GM12878 (cell line): ENCODE results near the gene FERMT3.

Experiments
- CBX5 ChIP-seq: sonication (generic); IDR thresholded peaks from 2 replicates; pipeline ENCODE4 v1.6.1; 2016; ENCODE audit warnings: low read depth, moderate library complexity, mild to moderate bottlenecking, inconsistent platforms
- E2F8 ChIP-seq: fragments of 450-650 bp; IDR thresholded peaks from 2 replicates; pipeline ENCODE4 v1.6.1; 2018; ENCODE audit warnings: mild to moderate bottlenecking, low read depth, moderate library complexity; ENCODE audit not compliant: partially characterized antibody
- EP300 ChIP-seq, 2 experiments: fragments of 150-350 bp in 1 of 2; IDR thresholded peaks; 2 replicates each; pipeline ENCODE4 v1.6.1; 2011 to 2012; ENCODE audit warnings: low read depth in 2 of 2, low read length in 2 of 2, borderline replicate concordance in 1 of 2, improper control_type of control experiment in 1 of 2, inconsistent platforms in 1 of 2; ENCODE audit not compliant: control insufficient read depth in 1 of 2
- POLR2A ChIP-seq: IDR thresholded peaks from 2 replicates; pipeline ENCODE4 v1.6.1; 2011; ENCODE audit warnings: low read depth, mild to moderate bottlenecking, low read length
- POLR2AphosphoS5 ChIP-seq: IDR thresholded peaks from 2 replicates; pipeline ENCODE4 v1.6.1; 2011; ENCODE audit warnings: mild to moderate bottlenecking, low read length, inconsistent platforms
- RAD21 ChIP-seq: IDR thresholded peaks from 2 replicates; pipeline ENCODE4 v1.6.1; 2011; ENCODE audit warnings: mild to moderate bottlenecking, low read depth, low read length, moderate library complexity; ENCODE audit not compliant: insufficient read depth
- RB1 ChIP-seq: fragments of 450-650 bp; formaldehyde crosslinking; IDR thresholded peaks from 2 replicates; pipeline ENCODE4 v1.6.1; 2017; ENCODE audit warnings: mild to moderate bottlenecking, borderline replicate concordance
- SIX5 ChIP-seq: IDR thresholded peaks from 2 replicates; pipeline ENCODE4 v1.6.1; 2011; ENCODE audit warnings: mild to moderate bottlenecking, low read depth, low read length, moderate library complexity; ENCODE audit not compliant: severe bottlenecking
- ZBTB40 ChIP-seq: fragments of 450-650 bp; IDR thresholded peaks from 2 replicates; pipeline ENCODE4 v1.6.1; 2016; ENCODE audit warnings: mild to moderate bottlenecking, moderate library complexity, borderline replicate concordance
- TF ChIP-seq, protein P1 (sequence below): fragments of 450-650 bp; IDR thresholded peaks from 2 replicates; pipeline ENCODE4 v1.6.1; 2017; ENCODE audit warnings: mild to moderate bottlenecking
- TF ChIP-seq, protein P2 (sequence below), 3 experiments: IDR thresholded peaks in 2 of 3; conservative IDR thresholded peaks in 1 of 3; 2 replicates each; pipeline ENCODE4 v1.5.1; 2011; ENCODE audit warnings: low read depth in 3 of 3, low read length in 3 of 3, mild to moderate bottlenecking in 3 of 3, control low read depth in 2 of 3, moderate library complexity in 2 of 3, inconsistent platforms in 1 of 3, mixed read lengths in 1 of 3; ENCODE audit not compliant: control insufficient read depth in 2 of 3, insufficient read depth in 1 of 3; ENCODE audit errors: extremely low read depth in 1 of 3

DNA sequence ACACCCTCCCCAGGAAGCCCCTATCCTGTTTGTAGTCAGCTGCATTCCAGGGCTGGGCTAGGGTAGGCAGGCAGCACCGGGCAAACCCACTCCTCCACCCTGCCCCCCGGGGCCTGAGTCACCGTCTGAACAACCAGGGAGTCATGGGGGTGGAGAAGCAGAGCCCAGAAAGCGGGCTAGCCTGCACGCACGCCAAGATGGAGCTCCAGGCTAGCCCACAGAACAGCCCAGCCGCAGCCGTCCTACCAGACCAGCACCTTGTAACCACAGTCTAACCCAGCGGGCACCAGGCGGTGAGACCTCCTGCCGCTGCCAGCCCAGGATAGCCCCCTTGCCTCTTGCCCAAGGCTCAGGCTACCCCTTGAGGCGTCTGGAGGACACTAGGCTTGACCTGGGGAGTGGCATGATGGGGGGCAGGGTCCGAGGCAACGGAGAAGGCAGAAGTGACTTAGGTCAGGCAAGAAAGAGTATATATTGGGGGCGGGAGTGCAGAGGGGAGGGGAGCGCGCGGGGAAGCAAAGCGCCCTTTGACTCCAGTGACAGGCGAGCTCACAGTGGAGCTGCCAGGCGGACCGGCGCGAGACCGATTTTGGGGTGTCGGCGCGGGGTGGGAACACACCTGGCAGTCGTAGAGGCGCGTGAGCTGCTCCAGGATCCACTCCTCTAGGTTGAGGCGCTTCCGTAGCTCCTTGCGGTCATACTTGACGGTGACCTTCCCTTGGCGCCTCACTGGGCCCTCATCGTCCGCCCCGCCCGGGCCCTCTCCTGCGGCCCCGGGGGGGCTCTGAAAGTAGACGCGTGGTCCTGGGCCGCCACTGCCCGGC is 39.5 kb downstream of the FERMT3 start:
- TF ChIP-seq, protein P1, sequence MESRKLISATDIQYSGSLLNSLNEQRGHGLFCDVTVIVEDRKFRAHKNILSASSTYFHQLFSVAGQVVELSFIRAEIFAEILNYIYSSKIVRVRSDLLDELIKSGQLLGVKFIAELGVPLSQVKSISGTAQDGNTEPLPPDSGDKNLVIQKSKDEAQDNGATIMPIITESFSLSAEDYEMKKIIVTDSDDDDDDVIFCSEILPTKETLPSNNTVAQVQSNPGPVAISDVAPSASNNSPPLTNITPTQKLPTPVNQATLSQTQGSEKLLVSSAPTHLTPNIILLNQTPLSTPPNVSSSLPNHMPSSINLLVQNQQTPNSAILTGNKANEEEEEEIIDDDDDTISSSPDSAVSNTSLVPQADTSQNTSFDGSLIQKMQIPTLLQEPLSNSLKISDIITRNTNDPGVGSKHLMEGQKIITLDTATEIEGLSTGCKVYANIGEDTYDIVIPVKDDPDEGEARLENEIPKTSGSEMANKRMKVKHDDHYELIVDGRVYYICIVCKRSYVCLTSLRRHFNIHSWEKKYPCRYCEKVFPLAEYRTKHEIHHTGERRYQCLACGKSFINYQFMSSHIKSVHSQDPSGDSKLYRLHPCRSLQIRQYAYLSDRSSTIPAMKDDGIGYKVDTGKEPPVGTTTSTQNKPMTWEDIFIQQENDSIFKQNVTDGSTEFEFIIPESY: no peak
- TF ChIP-seq EP300 (IDR thresholded peaks at IDR 0.05; ENCODE audit: borderline replicate concordance in 1 of 2, control insufficient read depth in 1 of 2, low read depth in 2 of 2, low read length in 2 of 2) (no peak), RB1 (no peak), ZBTB40 (no peak), POLR2A (peak; percentile 35), CBX5 (no peak), RAD21 (no peak), POLR2AphosphoS5 (no peak), E2F8 (no peak), SIX5 (no peak)
- TF ChIP-seq, protein P2, sequence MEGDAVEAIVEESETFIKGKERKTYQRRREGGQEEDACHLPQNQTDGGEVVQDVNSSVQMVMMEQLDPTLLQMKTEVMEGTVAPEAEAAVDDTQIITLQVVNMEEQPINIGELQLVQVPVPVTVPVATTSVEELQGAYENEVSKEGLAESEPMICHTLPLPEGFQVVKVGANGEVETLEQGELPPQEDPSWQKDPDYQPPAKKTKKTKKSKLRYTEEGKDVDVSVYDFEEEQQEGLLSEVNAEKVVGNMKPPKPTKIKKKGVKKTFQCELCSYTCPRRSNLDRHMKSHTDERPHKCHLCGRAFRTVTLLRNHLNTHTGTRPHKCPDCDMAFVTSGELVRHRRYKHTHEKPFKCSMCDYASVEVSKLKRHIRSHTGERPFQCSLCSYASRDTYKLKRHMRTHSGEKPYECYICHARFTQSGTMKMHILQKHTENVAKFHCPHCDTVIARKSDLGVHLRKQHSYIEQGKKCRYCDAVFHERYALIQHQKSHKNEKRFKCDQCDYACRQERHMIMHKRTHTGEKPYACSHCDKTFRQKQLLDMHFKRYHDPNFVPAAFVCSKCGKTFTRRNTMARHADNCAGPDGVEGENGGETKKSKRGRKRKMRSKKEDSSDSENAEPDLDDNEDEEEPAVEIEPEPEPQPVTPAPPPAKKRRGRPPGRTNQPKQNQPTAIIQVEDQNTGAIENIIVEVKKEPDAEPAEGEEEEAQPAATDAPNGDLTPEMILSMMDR (IDR thresholded peaks at IDR 0.05 in 2 of 3, conservative IDR thresholded peaks at IDR 0.05 in 1 of 3; ENCODE audit: control insufficient read depth in 2 of 3, extremely low read depth in 1 of 3, insufficient read depth in 1 of 3, low read depth in 3 of 3, low read length in 3 of 3): no peak
